Endothelial cell of umbilical vein (primary cell): ENCODE measurements around the gene SIN3A. TPM values are rescaled to one million over a fixed set of nuclear protein-coding genes. Genes with fewer than 3 reads are reported as not detected.
A peak's percentile ranks its signal among the peaks of the same experiment; 100 is the strongest.
"Not testable (repeated sequence)": the region's sequence is repeated elsewhere in the genome, so short reads cannot be mapped to it uniquely, and the experiment has no call there.

Source experiments
- BruUV-seq: library from RNA; stranded (reverse); fragments of 400-500 nt; replicated peaks from 2 replicates; lab custom pipeline; 2021; lab: Mats Ljungman, UMichigan
- CTCF ChIA-PET: fragments of 300-600, 350-600 bp; sonication (Branson Sonifier 250); formaldehyde crosslinking; loops from one replicate; lab custom pipeline; 2021; ENCODE audit warnings: antibody characterized with exemption, inconsistent platforms; lab: Charles Lee
- POLR2A ChIA-PET: fragments of 300-600, 350-600 bp; sonication (Branson Sonifier 250); formaldehyde crosslinking; loops from one replicate; lab custom pipeline; 2021; ENCODE audit warnings: antibody characterized with exemption, inconsistent platforms; lab: Charles Lee
- DNase-seq: peaks from one replicate; pipeline ENCODE4 v3.0.0-alpha.2; 2011; ENCODE audit warnings: low read depth, low spot score
- FAIRE-seq: peaks from 2 replicates; lab custom pipeline; 2011; peaks lifted over from hg19 to GRCh38; lab: Jason Lieb, UNC
- H2AFZ ChIP-seq: 2 replicates; pipeline ENCODE4 v1.6.0; 2012; ENCODE audit warnings: low read depth, low read length, control low read depth, inconsistent platforms
- H3K27ac ChIP-seq: 2 replicates; pipeline ENCODE4 v1.5.1; 2011; ENCODE audit warnings: low read depth, mild to moderate bottlenecking, control low read depth, low read length, moderate library complexity; ENCODE audit not compliant: insufficient read depth
- H3K27me3 ChIP-seq, 2 experiments: 2 replicates each; pipeline versions ENCODE4 v1.6.0 to v1.6.1; 2011; ENCODE audit warnings: low read length in 2 of 2, mixed read lengths in 1 of 2; ENCODE audit not compliant: control insufficient read depth in 2 of 2, insufficient read depth in 2 of 2
- H3K36me3 ChIP-seq, 2 experiments: 2 replicates in 1 of 2; 3 replicates in 1 of 2; pipeline ENCODE4 v1.5.1; 2011; ENCODE audit warnings: low read length in 2 of 2, mild to moderate bottlenecking in 1 of 2, moderate library complexity in 1 of 2; ENCODE audit not compliant: control insufficient read depth in 2 of 2, insufficient read depth in 2 of 2; ENCODE audit errors: extremely low read depth in 1 of 2
- H3K4me1 ChIP-seq: 3 replicates; pipeline ENCODE4 v1.5.1; 2011; ENCODE audit warnings: mild to moderate bottlenecking, low read length; ENCODE audit not compliant: control insufficient read depth, insufficient read depth; ENCODE audit errors: extremely low read depth
- H3K4me2 ChIP-seq: 2 replicates; pipeline ENCODE4 v1.6.1; 2011; ENCODE audit warnings: low read length, control low read depth, mixed read lengths; ENCODE audit not compliant: insufficient read depth
- H3K4me3 ChIP-seq, 3 experiments: fragments of 200-600 bp in 1 of 3; sonication (generic), shearing (Covaris generic) in 1 of 3; replicated peaks in 1 of 3; 2 replicates each; pipeline ENCODE4 v1.5.1; 2011 to 2016; ENCODE audit warnings: control low read depth in 3 of 3, low read length in 3 of 3, mild to moderate bottlenecking in 2 of 3, inconsistent platforms in 1 of 3, low read depth in 1 of 3, moderate library complexity in 1 of 3; ENCODE audit not compliant: insufficient read depth in 1 of 3
- H3K79me2 ChIP-seq: 2 replicates; pipeline ENCODE4 v1.6.0; 2012; ENCODE audit warnings: low read length, inconsistent platforms; ENCODE audit not compliant: control insufficient read depth, insufficient read depth
- H3K9ac ChIP-seq: replicated peaks from 2 replicates; pipeline ENCODE3; 2011; ENCODE audit warnings: low read length, control low read depth; ENCODE audit not compliant: insufficient read depth; ENCODE audit errors: extremely low read depth
- H3K9me1 ChIP-seq: replicated peaks from 3 replicates; pipeline ENCODE4 v1.6.0; 2011; ENCODE audit warnings: mild to moderate bottlenecking, low read length; ENCODE audit not compliant: control insufficient read depth, insufficient read depth; ENCODE audit errors: extremely low read depth
- H3K9me3 ChIP-seq: replicated peaks from 2 replicates; pipeline ENCODE4 v1.5.1; 2012; ENCODE audit warnings: low read length, inconsistent platforms; ENCODE audit not compliant: control insufficient read depth, insufficient read depth
- H4K20me1 ChIP-seq: replicated peaks from 2 replicates; pipeline ENCODE3; 2011; ENCODE audit warnings: mild to moderate bottlenecking, low read length; ENCODE audit not compliant: control insufficient read depth, insufficient read depth; ENCODE audit errors: extremely low read depth
- EZH2 ChIP-seq: IDR thresholded peaks from 2 replicates; pipeline ENCODE4 v1.6.1; 2012; ENCODE audit warnings: borderline replicate concordance, low read depth, mild to moderate bottlenecking, moderate library complexity, low read length, inconsistent platforms; ENCODE audit not compliant: severe bottlenecking
- FOS ChIP-seq: IDR thresholded peaks from 2 replicates; pipeline ENCODE4 v1.6.1; 2011; ENCODE audit warnings: mild to moderate bottlenecking, low read length, moderate library complexity, borderline replicate concordance; ENCODE audit not compliant: insufficient read depth
- GATA2 ChIP-seq: IDR thresholded peaks from 2 replicates; pipeline ENCODE4 v1.7.0; 2011; ENCODE audit warnings: low read depth, mild to moderate bottlenecking, moderate library complexity, mixed read lengths, low read length; ENCODE audit not compliant: insufficient read length, insufficient read depth
- JUN ChIP-seq: IDR thresholded peaks from 2 replicates; pipeline ENCODE4 v1.6.1; 2011; ENCODE audit warnings: borderline replicate concordance, low read depth; ENCODE audit not compliant: insufficient read length, insufficient read depth
- MYC ChIP-seq: IDR thresholded peaks from one replicate; pipeline ENCODE4 v1.6.1; 2011; ENCODE audit warnings: mild to moderate bottlenecking, low read depth, low read length
- POLR2A ChIP-seq: IDR thresholded peaks from 2 replicates; pipeline ENCODE4 v1.6.1; 2012; ENCODE audit warnings: low read depth, mild to moderate bottlenecking, control low read depth, low read length
- POLR2AphosphoS5 ChIP-seq: IDR thresholded peaks from 2 replicates; pipeline ENCODE4 v1.6.1; 2012; ENCODE audit warnings: low read depth, mild to moderate bottlenecking, control low read depth, low read length, moderate library complexity; ENCODE audit not compliant: insufficient read depth
- dilution Hi-C: fragments of 300-500 bp; cut with MboI; formaldehyde crosslinking; loops from one replicate; pipeline ENCODE4 v1.15.0; 2019; ENCODE audit warnings: low sequenced_read_pairs; ENCODE audit not compliant: extremely low pct_ligation_motif_present
- intact Hi-C: fragments of 100-400 bp; cut with micrococcal nuclease; formaldehyde crosslinking; loops from one replicate; pipeline ENCODE4 v1.10.0; 2022
- polyA plus RNA-seq, 4 experiments: library from polyadenylated mRNA; depleted of rRNA in 3 of 4; stranded (reverse) in 3 of 4; unstranded in 1 of 4; fragments of >200 nt; gene quantifications; 2 replicates each; pipeline versions ENCODE4 v1.2.1 to v1.2.3, GENCODE V29; 2011 to 2012; ENCODE audit warnings: missing spikeins in 1 of 4
- total RNA-seq: library from RNA; stranded (reverse); gene quantifications from 2 replicates; pipeline ENCODE4 v1.2.3, GENCODE V29; 2021

The SIN3A gene
- total and polyA plus RNA-seq, 2 donors (not counting 3 experiments of a cell fraction or from before 2014, with no cell fraction given): 30.6 to 44.5 TPM

- dilution Hi-C loops: no loop called here
- no peak for DNase-seq
- H3K4me2 ChIP-seq: no peak overlapping the region
- intact Hi-C loops: no loop called here
- no peak overlapping the region for H3K9ac ChIP-seq
- ChIA-PET CTCF (no interaction called here), POLR2A (no interaction called here)
- H3K9me1 ChIP-seq: no peaks in the 10 kb centered on the region
- H3K79me2 ChIP-seq: no peaks in the 10 kb centered on the region
- peaks cover 7% of the 10 kb centered on the region for H3K4me1 ChIP-seq
- no peaks in the 10 kb centered on the region for H3K27me3 ChIP-seq
- no peak overlapping the region for H3K27ac ChIP-seq
- no peak overlapping the region for H3K4me3 ChIP-seq
- BruUV-seq: no TSS peak
- H3K9me3 ChIP-seq: no peaks in the 10 kb centered on the region
- no peak overlapping the region for H2AFZ ChIP-seq
- H3K36me3 ChIP-seq: peaks cover 0 to 3% of the 10 kb centered on the region in 2 experiments
- no peaks in the 10 kb centered on the region for H4K20me1 ChIP-seq
- no peak for FAIRE-seq
- no peak for TF ChIP-seq EZH2
- TF ChIP-seq POLR2A: peak; percentile 60
- TF ChIP-seq FOS: no peak
- TF ChIP-seq MYC: no peak
- no peak for TF ChIP-seq GATA2
These were observed 100.7 kb downstream of the SIN3A start for GRCh38 chr15:75350601-75351361.

- TSS peak; percentile 5 for BruUV-seq
- Histone ChIP-seq H3K36me3 (peaks cover 0 to 2% of the 10 kb centered on the region in 2 experiments), H3K27ac (no peak overlapping the region), H3K9ac (no peak overlapping the region), H3K4me3 (no peak overlapping the region), H3K27me3 (no peaks in the 10 kb centered on the region), H3K9me1 (no peaks in the 10 kb centered on the region), H3K4me1 (peaks cover 7% of the 10 kb centered on the region), H3K4me2 (no peak overlapping the region), H3K79me2 (no peaks in the 10 kb centered on the region), H4K20me1 (no peaks in the 10 kb centered on the region), H2AFZ (no peak overlapping the region), H3K9me3 (no peaks in the 10 kb centered on the region)
- TF ChIP-seq POLR2AphosphoS5 (peak; percentile 39), GATA2 (no peak), JUN (no peak)
- DNase-seq (no peak), FAIRE-seq (no peak)
- intact Hi-C loops: no loop called here
- POLR2A ChIA-PET: no interaction called here
- dilution Hi-C loops: no loop called here
- CTCF ChIA-PET: no interaction called here
These were observed 101.5 kb downstream of the SIN3A start for GRCh38 chr15:75349851-75350588.

GRCh38 chr15:75349351-75349669 is 102.2 kb downstream of the SIN3A start:
- H3K27me3 ChIP-seq, dilution Hi-C loops, CTCF ChIA-PET, H4K20me1 ChIP-seq, H2AFZ ChIP-seq, H3K4me3 ChIP-seq, FAIRE-seq, POLR2A ChIA-PET, H3K9ac ChIP-seq, H3K9me3 ChIP-seq, DNase-seq, H3K79me2 ChIP-seq, H3K4me2 ChIP-seq, BruUV-seq, H3K4me1 ChIP-seq, intact Hi-C loops, H3K9me1 ChIP-seq, H3K36me3 ChIP-seq, H3K27ac ChIP-seq: not testable (repeated sequence)
